SK-N-MC (cell line): ENCODE measurements around the gene OPCML.

Experiments
- EZH2 ChIP-seq: fragments of 200-600 bp; sonication (generic); IDR thresholded peaks from one replicate; pipeline ENCODE4 v1.6.1; 2017; ENCODE audit warnings: antibody characterized with exemption
- POLR2AphosphoS5 ChIP-seq: IDR thresholded peaks from 2 replicates; pipeline ENCODE4 v1.6.1; 2012; ENCODE audit warnings: mild to moderate bottlenecking, low read depth, low read length, borderline replicate concordance

DNA sequence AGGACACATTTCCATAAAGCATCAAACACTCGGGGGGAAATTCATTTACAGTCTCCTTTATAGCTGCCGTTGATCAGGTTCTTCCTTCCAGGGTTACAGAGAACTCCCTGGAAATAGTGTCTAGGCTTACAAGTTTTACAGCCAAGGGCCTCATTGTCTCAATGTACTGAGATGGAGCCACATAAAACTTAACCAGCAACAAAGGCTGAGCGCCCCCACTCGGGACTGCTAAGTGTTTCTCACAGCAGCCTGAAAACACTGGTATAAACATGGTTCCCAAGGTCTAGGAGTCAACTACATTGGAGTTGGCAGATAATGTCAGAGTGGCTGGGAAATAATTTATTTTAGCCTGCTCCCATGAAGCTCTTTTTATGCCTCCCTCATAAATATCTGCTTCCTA lies 686.2 kb downstream of the OPCML start:
- TF ChIP-seq POLR2AphosphoS5 (no peak), EZH2 (no peak)
